KMS-11 (cell line): ENCODE data around the gene PLK1.
"Not testable (repeated sequence)": the region's sequence is repeated elsewhere in the genome, so short reads cannot be mapped to it uniquely, and the experiment has no call there.

Experiments
- H2AFZ ChIP-seq: fragments of 200-600 bp; sonication (generic); 2 replicates; pipeline ENCODE4 v1.6.1; 2016; ENCODE audit warnings: antibody characterized with exemption, mixed run types, low read depth
- H3K27ac ChIP-seq: fragments of 200-600 bp; sonication (generic); 2 replicates; pipeline ENCODE4 v1.6.1; 2016; ENCODE audit warnings: mild to moderate bottlenecking, mixed run types
- H3K27me3 ChIP-seq: fragments of 200-600 bp; sonication (generic); 2 replicates; pipeline ENCODE4 v1.6.1; 2017; ENCODE audit warnings: mild to moderate bottlenecking, low read depth, mixed run types, moderate library complexity; ENCODE audit not compliant: insufficient read depth
- H3K36me3 ChIP-seq: fragments of 200-600 bp; sonication (generic); 2 replicates; pipeline ENCODE4 v1.6.1; 2017; ENCODE audit warnings: mild to moderate bottlenecking, mixed run types; ENCODE audit not compliant: insufficient read depth
- H3K4me1 ChIP-seq: fragments of 200-600 bp; sonication (generic); 2 replicates; pipeline ENCODE4 v1.6.1; 2016; ENCODE audit warnings: mild to moderate bottlenecking, low read depth, mixed run types; ENCODE audit not compliant: poor library complexity, severe bottlenecking
- H3K4me2 ChIP-seq: fragments of 200-600 bp; sonication (generic); 2 replicates; pipeline ENCODE4 v1.7.0; 2016; ENCODE audit warnings: mild to moderate bottlenecking, mixed run types
- H3K4me3 ChIP-seq: fragments of 200-600 bp; sonication (generic); IDR thresholded peaks from 2 replicates; pipeline ENCODE4 v1.6.1; 2017; ENCODE audit warnings: low read depth, low read length, mixed read lengths; ENCODE audit not compliant: insufficient read depth
- H3K79me2 ChIP-seq: fragments of 200-600 bp; sonication (generic); 2 replicates; pipeline ENCODE4 v1.6.1; 2016; ENCODE audit warnings: low read depth, mixed run types; ENCODE audit not compliant: insufficient read depth
- H3K9ac ChIP-seq: fragments of 200-600 bp; sonication (generic); 2 replicates; pipeline ENCODE4 v1.6.1; 2016; ENCODE audit warnings: mild to moderate bottlenecking, mixed run types
- H4K20me1 ChIP-seq: fragments of 200-600 bp; sonication (generic); 2 replicates; pipeline ENCODE4 v1.6.1; 2016; ENCODE audit warnings: mild to moderate bottlenecking, mixed run types; ENCODE audit not compliant: insufficient read depth
- TF ChIP-seq, protein P1 (sequence below): fragments of 200-600 bp; sonication (generic); conservative IDR thresholded peaks from 2 replicates; pipeline ENCODE4 v1.6.1; 2017; ENCODE audit warnings: low read depth, mild to moderate bottlenecking, antibody characterized with exemption, low read length, moderate library complexity, mixed read lengths

Gene PLK1

DNA sequence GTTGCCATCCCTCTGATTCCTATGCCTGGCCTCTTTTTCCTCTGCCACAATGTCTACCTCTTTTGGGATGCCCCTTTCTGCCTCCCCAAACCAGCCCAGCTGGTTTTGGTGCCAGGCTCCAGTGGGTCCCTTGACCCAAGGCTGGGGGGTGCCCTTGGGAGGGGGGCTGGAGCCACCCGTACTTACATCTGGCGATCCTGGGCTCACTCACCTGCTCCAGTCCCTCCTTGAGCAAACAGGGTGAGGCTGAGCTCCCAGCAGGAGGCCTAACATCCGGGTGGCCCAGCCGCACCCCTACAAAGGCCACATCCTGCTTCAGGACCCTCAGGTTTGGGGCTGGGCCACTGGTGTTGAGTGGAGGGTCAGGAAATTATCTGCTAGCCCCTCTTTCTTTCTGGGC is 33.1 kb downstream of the PLK1 start:
- TF ChIP-seq, protein P1, sequence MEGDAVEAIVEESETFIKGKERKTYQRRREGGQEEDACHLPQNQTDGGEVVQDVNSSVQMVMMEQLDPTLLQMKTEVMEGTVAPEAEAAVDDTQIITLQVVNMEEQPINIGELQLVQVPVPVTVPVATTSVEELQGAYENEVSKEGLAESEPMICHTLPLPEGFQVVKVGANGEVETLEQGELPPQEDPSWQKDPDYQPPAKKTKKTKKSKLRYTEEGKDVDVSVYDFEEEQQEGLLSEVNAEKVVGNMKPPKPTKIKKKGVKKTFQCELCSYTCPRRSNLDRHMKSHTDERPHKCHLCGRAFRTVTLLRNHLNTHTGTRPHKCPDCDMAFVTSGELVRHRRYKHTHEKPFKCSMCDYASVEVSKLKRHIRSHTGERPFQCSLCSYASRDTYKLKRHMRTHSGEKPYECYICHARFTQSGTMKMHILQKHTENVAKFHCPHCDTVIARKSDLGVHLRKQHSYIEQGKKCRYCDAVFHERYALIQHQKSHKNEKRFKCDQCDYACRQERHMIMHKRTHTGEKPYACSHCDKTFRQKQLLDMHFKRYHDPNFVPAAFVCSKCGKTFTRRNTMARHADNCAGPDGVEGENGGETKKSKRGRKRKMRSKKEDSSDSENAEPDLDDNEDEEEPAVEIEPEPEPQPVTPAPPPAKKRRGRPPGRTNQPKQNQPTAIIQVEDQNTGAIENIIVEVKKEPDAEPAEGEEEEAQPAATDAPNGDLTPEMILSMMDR, result no peak
- Histone ChIP-seq H3K27me3 (no peaks in the 10 kb centered on the region), H3K4me2 (no peak overlapping the region)

DNA sequence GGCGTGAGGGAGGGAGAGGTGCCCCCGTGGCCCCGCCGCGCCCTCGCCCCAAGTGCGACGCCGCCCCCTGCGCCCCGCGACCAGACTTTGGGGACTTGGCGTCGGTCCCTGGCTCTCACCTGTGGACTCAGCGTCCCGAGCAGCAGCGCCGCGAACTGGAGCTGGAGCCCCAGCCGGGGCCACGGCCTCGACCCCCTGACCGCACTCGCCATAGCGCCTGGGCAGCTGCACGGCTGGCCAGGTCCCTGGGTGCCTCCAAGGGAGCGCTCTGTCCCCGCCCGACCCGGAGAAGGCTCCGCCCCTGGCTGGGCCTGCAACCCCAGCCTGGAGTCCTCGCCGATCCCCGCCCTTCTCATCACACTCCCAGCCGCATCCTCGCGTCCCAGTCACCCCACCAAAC is 34.3 kb downstream of the PLK1 start, which contains the start of gene ERN2:
Gene ERN2, minus strand, starts transcription at position 247 of the 400 bp plus-strand sequence. Its CDS starts 35 bp downstream, at position 212.
- H3K4me1 ChIP-seq, result no peaks in the 10 kb centered on the region
- H3K79me2 ChIP-seq, result no peaks in the 10 kb centered on the region
- no peaks in the 10 kb centered on the region for H4K20me1 ChIP-seq
- H3K9ac ChIP-seq, result no peak within 1 kb of the TSS
- H3K4me3 ChIP-seq, result no peak within 1 kb of the TSS
- no peaks in the 10 kb centered on the region for H3K27me3 ChIP-seq
- H3K4me2 ChIP-seq, result no peak within 1 kb of the TSS
- TF ChIP-seq, protein P1, result no peak
- H2AFZ ChIP-seq, result no peak within 1 kb of the TSS
- no peaks in the 10 kb centered on the region for H3K36me3 ChIP-seq
- no peak within 1 kb of the TSS for H3K27ac ChIP-seq

More for the DNA sequence above, 33.1 kb downstream of the PLK1 start:
- no peaks in the 10 kb centered on the region for H4K20me1 ChIP-seq
- H3K27ac ChIP-seq, result no peak overlapping the region
- H3K36me3 ChIP-seq, result no peaks in the 10 kb centered on the region
- H3K4me3 ChIP-seq, result no peak overlapping the region
- H3K9ac ChIP-seq, result no peak overlapping the region
- H3K4me1 ChIP-seq, result no peaks in the 10 kb centered on the region
- H3K79me2 ChIP-seq, result no peaks in the 10 kb centered on the region
- H2AFZ ChIP-seq, result no peak overlapping the region

DNA sequence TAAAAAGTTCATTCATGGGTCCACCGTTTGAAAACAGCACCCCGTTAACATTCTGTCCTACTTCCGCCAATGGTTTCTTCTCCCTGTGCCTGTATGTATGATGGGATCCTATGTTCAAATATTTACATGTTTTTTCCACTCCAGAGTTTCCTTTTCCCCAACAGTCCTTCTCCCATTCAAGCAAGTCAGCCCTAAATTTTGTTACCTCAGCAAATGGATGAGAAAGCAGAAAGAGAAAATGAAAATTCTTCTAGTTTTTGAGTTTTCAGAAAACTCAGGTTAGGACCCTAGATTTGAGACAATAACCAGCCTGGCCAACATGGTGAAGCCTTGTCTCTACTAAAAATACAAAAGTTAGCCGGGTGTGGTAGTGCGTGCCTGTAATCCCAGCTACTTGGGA is 37.8 kb downstream of the PLK1 start:
- Histone ChIP-seq H3K4me2 (no peak overlapping the region), H3K79me2 (no peaks in the 10 kb centered on the region), H4K20me1 (no peaks in the 10 kb centered on the region), H3K27me3 (no peaks in the 10 kb centered on the region), H3K9ac (no peak overlapping the region), H3K27ac (no peak overlapping the region), H3K36me3 (no peaks in the 10 kb centered on the region), H3K4me3 (no peak overlapping the region), H2AFZ (no peak overlapping the region), H3K4me1 (no peaks in the 10 kb centered on the region)
- TF ChIP-seq, protein P1, result no peak

DNA sequence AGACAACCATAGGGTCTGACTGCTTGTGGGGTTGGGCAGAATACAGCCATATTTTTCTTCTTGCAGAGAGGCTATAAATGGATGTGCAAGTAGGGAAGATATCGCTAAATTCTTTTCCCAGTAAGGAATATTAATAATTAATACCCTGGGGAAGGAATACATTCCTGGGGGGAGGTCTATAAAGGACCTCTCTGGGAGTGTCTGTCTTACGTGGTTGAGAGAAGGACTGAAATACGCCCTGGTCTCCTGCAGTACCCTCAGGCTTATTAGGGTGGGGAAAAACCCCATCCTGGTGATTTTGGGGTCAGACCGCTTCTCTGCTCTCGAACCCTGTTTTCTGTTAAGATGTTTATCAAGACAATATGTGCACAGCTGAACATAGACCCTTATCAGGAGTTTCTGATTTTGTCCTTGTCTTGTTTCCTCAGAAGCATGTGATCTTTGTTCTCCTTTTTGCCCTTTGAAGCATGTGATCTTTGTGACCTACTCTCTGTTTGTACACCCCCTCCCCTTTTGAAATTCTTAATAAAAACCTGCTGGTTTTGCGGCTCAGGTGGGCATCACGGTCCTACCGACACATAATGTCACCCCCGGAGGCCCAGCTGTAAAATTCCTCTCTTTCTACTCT is 44.0 kb downstream of the PLK1 start:
- not testable (repeated sequence) for H3K9ac ChIP-seq, H2AFZ ChIP-seq, H3K79me2 ChIP-seq, H3K4me1 ChIP-seq, H3K4me3 ChIP-seq, H4K20me1 ChIP-seq, H3K4me2 ChIP-seq, H3K27me3 ChIP-seq, H3K36me3 ChIP-seq, H3K27ac ChIP-seq

DNA sequence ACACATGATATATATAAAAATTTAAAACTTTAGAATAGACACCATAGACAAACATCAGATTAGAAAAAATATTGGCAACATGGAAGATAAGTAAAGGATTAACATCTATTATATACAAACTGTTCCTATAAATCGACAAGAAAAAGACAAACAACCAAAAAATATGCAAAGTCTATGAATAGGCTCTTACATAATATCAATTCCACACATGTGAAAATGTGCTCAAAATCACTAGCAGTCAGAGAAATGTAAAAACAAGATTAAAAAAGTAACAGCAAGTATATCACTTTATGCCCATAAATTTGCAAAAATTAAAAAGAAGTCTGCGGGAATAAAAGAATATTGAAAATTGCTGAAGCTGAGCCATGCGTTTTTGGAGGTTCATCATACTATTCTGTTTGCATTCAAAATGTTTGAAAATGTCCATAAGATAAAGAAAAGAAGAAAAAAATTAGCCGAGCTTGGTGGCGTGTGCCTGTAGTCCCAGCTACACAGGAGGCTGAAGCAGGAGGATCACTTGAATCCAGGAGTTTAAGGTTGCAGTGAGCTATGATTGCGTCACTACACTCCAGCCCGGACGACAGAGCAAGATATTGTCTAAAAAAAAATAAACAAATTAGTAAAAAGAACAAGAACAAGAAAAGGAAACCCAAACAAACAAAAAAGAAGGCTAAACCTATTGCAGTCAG is 45.6 kb downstream of the PLK1 start:
- H2AFZ ChIP-seq, result no peak overlapping the region
- no peaks in the 10 kb centered on the region for H3K36me3 ChIP-seq
- no peaks in the 10 kb centered on the region for H3K4me1 ChIP-seq
- no peak overlapping the region for H3K9ac ChIP-seq
- H3K79me2 ChIP-seq, result no peaks in the 10 kb centered on the region
- no peaks in the 10 kb centered on the region for H4K20me1 ChIP-seq
- no peaks in the 10 kb centered on the region for H3K27me3 ChIP-seq
- H3K4me2 ChIP-seq, result no peak overlapping the region
- H3K4me3 ChIP-seq, result no peak overlapping the region
- H3K27ac ChIP-seq, result no peak overlapping the region
- TF ChIP-seq, protein P1, result no peak
